NCI-H1048 (cell line): Measurements from ENCODE around the gene POC1B.

Source experiments
- DNase-seq: peaks from one replicate; lab custom pipeline; 2025; lab: John Stamatoyannopoulos, UW

Gene POC1B

GRCh38 chr12:89421092-89421835, 104.6 kb downstream of the POC1B start:
- no peak for DNase-seq

DNA sequence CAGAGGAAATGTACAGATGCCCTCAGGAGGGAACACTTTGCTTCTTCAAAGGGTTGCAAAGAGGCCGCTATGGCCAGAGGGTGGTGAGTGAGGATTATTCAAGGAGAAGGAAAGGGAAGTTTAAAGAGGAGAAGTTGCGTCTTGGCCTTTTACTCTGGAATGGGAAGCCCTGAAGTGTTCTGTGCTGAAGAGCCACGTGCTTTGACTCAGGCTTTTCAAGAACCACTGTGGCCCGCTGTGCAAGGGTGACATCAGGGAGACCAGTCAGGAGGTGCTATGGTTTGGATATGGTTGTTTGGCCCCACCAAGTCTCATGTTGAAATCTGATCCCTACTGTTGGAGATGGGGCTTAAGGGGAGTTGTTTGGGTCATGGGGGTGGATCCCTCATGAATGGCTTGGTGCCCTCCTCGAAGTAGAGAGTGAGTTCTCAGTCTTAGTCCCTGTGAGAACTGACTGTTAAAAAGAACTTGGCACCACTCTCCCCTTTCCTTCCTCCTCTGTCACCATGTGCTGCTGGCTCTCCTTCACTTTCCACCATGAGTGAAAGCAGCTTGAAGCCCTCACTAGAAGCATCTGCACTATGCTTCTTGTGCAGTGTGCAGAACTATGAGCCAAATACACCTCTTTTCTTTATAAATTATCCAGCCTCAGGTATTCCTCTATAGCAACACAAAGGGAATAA, 107.5 kb downstream of the POC1B start:
- no peak for DNase-seq

GRCh38 chr12:89417246-89417977, 108.4 kb downstream of the POC1B start:
- no peak for DNase-seq

DNA sequence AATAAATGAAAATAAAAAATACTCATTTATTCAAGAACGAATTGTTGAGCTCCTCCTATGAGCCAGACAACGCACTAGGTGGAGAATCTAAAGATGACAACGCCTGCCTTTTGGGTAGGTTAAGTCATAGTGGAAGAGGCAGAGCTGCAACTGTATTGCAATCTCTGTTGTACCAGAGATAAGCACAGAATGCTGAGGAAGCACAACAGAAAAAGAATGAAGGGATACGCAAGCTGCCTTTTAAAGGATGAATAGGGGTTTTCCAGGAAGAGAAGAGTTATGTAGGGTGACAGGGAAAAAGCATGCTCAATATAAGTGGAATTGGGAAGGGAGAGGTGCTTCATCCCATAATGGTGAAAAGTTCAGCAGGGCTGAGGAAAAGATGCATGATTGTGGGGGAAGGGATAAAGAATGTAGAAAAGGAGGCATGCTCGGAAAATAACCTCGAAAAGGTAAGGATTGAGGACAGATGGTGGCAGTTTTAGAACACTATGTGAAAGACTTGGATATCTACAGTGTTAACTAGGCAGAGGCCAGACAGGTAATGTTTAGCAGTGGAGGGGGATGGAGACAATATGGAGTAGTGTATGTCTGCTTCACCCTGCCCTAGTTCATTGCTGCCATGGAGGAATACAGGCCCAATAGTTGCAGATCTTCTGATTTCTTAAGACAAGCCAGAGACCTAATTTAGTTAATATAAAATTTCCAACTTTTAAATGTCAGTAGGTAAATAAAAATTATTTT, 109.6 kb downstream of the POC1B start:
- no peak for DNase-seq

- DNase-seq: no peak
Observed at GRCh38 chr12:89414851-89415250, 111.0 kb downstream of the POC1B start.

- DNase-seq: no peak
Observed at GRCh38 chr12:89414322-89414721, 111.5 kb downstream of the POC1B start.

DNA sequence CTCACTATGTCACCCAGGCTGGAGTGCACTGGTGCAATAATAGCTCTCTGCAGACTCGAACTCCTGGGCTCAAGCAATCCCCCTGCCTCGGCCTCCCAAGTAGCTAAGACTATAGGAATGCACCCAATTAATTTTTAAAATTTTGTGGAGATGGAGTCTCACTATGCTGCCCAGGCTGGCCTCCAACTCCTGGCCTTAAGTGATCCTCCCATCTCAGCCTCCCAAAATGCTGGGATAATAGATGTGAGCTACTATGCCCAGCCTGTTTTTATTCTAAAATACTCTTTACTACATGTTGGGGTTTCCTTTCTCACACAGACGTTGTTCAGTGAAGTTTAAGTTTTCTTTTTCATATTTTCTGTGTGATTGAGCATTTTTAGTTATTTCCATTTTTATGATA, 112.6 kb downstream of the POC1B start:
- DNase-seq: no peak

GRCh38 chr12:89412665-89413064, 113.2 kb downstream of the POC1B start:
- DNase-seq: no peak

- no peak for DNase-seq
Observed at GRCh38 chr12:89411846-89412245, 114.0 kb downstream of the POC1B start.

DNA sequence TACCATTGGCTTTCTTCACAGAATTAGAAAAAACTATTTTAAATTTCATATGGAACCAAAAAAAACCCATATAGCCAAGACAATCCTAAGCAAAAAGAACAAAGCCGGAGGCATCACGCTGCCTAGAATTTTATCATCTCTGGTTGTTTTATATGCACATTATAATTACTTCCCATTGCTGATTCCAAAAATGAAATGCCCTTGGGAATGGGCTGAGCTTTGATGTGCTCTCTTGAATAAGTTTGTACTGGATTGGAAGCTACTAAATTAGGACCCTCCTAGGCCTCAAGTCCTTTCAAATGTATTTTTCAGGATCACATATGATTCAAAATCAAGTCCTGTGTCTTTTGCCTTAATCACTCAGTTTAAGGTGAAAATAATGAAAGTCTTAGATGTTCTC, 114.6 kb downstream of the POC1B start:
- no peak for DNase-seq

DNA sequence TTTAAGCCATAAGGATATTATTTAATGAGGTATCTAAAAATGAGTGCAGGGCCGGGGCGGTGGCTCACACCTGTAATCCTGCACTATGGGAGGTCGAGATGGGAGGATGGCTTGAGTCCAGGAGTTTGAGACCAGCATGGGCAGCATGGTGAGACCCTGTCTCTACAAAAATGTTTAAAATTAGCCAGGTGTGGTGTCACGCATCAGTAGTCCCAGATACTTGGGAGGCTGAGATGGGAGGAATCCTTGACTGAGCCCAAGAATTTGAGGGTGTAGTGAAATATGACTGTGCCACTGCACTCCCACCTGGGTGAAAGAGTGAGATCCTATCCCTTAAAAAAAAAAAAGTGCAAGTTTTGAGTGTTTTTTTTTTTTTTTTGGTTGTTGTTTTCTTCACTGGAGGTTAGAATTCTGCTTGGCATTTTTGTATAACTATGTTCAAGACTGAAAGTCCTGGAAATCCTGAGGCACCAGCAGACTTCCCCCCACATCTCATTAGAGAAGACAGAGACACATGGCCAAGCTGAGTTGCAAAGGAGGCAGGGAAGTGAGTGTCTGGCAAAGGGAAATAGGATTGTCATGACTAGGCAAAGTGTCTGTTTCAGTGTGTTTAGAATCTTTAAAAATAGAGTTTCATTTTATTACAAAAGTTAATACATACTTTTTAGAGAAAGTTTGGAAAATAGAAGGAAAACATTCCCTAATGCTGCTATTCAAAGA, 120.1 kb downstream of the POC1B start:
- DNase-seq: no peak

GRCh38 chr12:89401433-89402058, 124.3 kb downstream of the POC1B start:
- DNase-seq: no peak

GRCh38 chr12:89400415-89400814, 125.4 kb downstream of the POC1B start:
- no peak for DNase-seq

GRCh38 chr12:89395712-89396111, 130.1 kb downstream of the POC1B start:
- DNase-seq: no peak

DNA sequence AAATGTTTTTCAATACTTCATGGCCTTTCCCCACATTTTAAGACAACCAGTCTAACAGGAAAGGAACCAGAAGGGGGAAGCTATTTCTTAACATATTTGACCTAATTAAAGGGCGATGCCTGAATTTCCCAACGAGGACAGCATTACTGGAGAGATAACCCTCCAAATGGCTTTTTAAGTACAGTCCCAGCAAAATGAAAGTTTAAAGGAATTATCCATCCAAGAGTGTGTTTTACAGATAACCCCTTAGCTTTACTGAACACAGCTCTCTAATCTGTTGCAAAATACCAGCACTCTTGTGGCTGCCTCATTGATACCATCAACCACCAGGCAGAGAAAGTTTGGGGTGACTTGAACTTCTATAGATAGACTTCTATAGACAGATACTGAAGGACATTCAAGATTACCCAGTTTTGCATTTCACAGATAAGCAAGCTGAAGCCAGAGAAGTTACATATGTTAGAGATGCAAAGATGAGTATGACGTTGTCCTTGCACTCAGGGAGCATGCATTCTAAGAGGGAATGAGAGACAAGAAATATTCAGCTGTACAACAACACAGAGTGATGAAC, 132.2 kb downstream of the POC1B start:
- no peak for DNase-seq

DNA sequence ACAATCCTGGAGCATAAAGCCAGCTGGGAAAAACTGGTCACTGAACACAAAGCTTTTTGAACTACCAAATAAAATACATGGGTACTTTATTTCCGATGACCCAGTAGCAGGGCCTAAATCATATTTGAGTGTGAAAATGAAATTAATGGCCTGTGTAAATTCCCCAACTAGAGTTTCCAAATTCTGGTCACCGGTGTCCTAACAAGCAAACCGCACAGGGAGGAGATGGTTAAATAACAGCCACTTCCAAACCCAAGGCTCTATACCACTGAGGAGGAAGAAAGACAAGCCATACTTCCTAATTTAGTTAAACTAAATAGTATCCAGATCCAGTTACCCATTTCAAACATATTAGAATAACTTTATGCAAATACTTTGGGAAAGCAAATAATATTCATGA, 133.5 kb downstream of the POC1B start:
- DNase-seq: no peak

GRCh38 chr12:89391726-89392336, 134.0 kb downstream of the POC1B start:
- no peak for DNase-seq

DNA sequence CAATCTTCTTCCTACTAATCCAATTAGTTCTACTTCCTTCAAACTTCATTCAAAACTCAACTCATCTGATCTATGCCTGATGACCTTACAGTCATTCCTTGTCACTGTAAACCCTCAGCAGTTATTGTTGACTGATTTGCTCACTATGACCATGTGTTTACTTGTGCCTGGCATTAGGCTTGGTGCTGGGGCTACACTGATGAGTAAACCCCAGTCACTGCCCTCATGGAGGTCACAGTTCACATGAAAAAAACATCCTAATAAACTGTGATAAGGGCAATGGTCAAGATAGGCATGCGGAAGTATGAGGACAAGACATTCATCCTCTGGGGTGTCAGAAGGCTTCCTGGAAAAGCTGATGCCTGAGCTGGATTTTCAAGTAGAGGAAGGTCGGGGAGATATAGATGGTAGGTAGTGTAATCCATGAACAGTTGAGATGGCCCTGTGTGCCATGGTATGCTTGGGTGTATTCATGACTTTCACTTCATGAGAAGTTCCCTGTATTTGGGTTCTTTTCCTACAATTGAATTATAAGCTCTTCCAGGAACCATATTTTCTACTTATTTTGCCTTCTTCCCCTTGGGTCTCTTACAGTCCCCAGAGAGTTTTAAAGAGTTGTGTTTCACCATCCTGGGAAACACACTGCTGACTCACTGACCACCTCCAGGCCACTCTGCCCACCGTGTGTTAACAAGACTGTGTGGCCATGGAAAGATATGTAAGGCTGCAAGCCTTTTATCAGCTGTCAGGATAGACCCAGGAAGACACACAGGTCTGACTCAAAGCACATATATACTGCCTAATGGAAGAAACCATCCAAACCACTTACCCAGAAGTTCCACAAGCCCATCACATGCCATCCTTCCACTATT, 134.8 kb downstream of the POC1B start:
- no peak for DNase-seq
